Keratinocyte (primary cell): Measurements from ENCODE around the gene MAGI3.

Experiments used
- CTCF ChIP-seq, 3 experiments: IDR thresholded peaks in 1 of 3; conservative IDR thresholded peaks in 1 of 3; optimal IDR thresholded peaks in 1 of 3; 2 replicates in 2 of 3; 3 replicates in 1 of 3; pipeline versions ENCODE3 to v1.5.1; 2011; ENCODE audit warnings: low read length in 3 of 3, mild to moderate bottlenecking in 3 of 3, moderate library complexity in 2 of 3, control low read depth in 1 of 3, inconsistent platforms in 1 of 3; ENCODE audit not compliant: insufficient read depth in 2 of 3; ENCODE audit errors: extremely low read depth in 1 of 3
- EZH2 ChIP-seq: IDR thresholded peaks from one replicate; pipeline ENCODE4 v1.6.1; 2012; ENCODE audit warnings: inconsistent platforms, mild to moderate bottlenecking, low read length, moderate library complexity

- TF ChIP-seq CTCF (optimal IDR thresholded peaks at IDR 0.05 in 1 of 3, IDR thresholded peaks at IDR 0.05 in 1 of 3, conservative IDR thresholded peaks at IDR 0.05 in 1 of 3; ENCODE audit: extremely low read depth in 1 of 3, insufficient read depth in 2 of 3, low read length in 3 of 3) (no peak), EZH2 (no peak)
These were observed 189.1 kb downstream of the MAGI3 start for GRCh38 chr1:113579256-113580018.
